H1 (cell line): ENCODE measurements around the gene BRMS1. TPM values are rescaled to one million over a fixed set of nuclear protein-coding genes. Genes with fewer than 3 reads are reported as not detected.

ENCODE experiments used
- CTCF ChIA-PET: fragments of 300-600 bp; sonication (Branson Sonifier 250); formaldehyde crosslinking; loops from one replicate; lab custom pipeline; 2021; ENCODE audit not compliant: partially characterized antibody; lab: Charles Lee
- POLR2A ChIA-PET: fragments of 300-600 bp; sonication (Branson Sonifier 250); formaldehyde crosslinking; loops from one replicate; lab custom pipeline; 2021; ENCODE audit warnings: inconsistent platforms; ENCODE audit not compliant: partially characterized antibody; lab: Charles Lee
- DNase-seq, 2 experiments: peaks; one replicate each; pipeline versions ENCODE4 v3.0.0 to v3.0.0-alpha.2; 2010 to 2022; ENCODE audit warnings: low spot score in 2 of 2, low read depth in 1 of 2, mixed read lengths in 1 of 2
- FAIRE-seq: peaks from 2 replicates; lab custom pipeline; 2011; peaks lifted over from hg19 to GRCh38; lab: Jason Lieb, UNC
- H2AFZ ChIP-seq: 2 replicates; pipeline ENCODE4 v1.8.1; 2012; ENCODE audit warnings: low read length, inconsistent platforms
- H2AK5ac ChIP-seq: 2 replicates; pipeline ENCODE4 v1.6.1; 2013; ENCODE audit warnings: low read depth, low read length
- H2BK120ac ChIP-seq: replicated peaks from 2 replicates; pipeline ENCODE3; 2013; ENCODE audit warnings: low read depth, low read length, inconsistent platforms
- H2BK12ac ChIP-seq: 2 replicates; pipeline ENCODE4 v1.6.1; 2013; ENCODE audit warnings: low read depth, low read length
- H2BK15ac ChIP-seq: 2 replicates; pipeline ENCODE4 v1.6.1; 2013; ENCODE audit warnings: low read length
- H2BK20ac ChIP-seq: 2 replicates; pipeline ENCODE4 v1.6.1; 2013; ENCODE audit warnings: low read length
- H2BK5ac ChIP-seq: 2 replicates; pipeline ENCODE4 v1.6.1; 2013; ENCODE audit warnings: low read depth, low read length
- H3K14ac ChIP-seq: 2 replicates; pipeline ENCODE4 v1.6.1; 2013; ENCODE audit warnings: inconsistent platforms; ENCODE audit not compliant: insufficient read length
- H3K18ac ChIP-seq: 2 replicates; pipeline ENCODE4 v1.6.1; 2013; ENCODE audit warnings: low read length; ENCODE audit errors: extremely low read depth
- H3K23ac ChIP-seq: 2 replicates; pipeline ENCODE4 v1.6.1; 2013; ENCODE audit warnings: inconsistent platforms; ENCODE audit not compliant: insufficient read length
- H3K23me2 ChIP-seq: 2 replicates; pipeline ENCODE4 v1.6.1; 2013; ENCODE audit warnings: low read depth, low read length
- H3K27ac ChIP-seq: 2 replicates; pipeline ENCODE4 v1.6.1; 2011; ENCODE audit warnings: low read depth, low read length, inconsistent platforms
- H3K27me3 ChIP-seq, 4 experiments: replicated peaks in 1 of 4; 1 replicate in 1 of 4; 2 replicates in 3 of 4; pipeline versions ENCODE4 v1.6.1 to v1.8.1; 2011 to 2013; ENCODE audit warnings: low read length in 3 of 4, mild to moderate bottlenecking in 3 of 4, inconsistent platforms in 2 of 4, mixed read lengths in 2 of 4, moderate library complexity in 1 of 4; ENCODE audit not compliant: control insufficient read depth in 3 of 4, insufficient read depth in 3 of 4; ENCODE audit errors: extremely low read depth in 1 of 4
- H3K36me3 ChIP-seq, 4 experiments: 2 replicates each; pipeline versions ENCODE4 v1.6.1 to v1.8.1; 2011 to 2013; ENCODE audit warnings: mild to moderate bottlenecking in 4 of 4, low read length in 3 of 4, moderate library complexity in 2 of 4, control low read depth in 1 of 4, inconsistent platforms in 1 of 4; ENCODE audit not compliant: insufficient read depth in 4 of 4, control insufficient read depth in 2 of 4
- H3K4ac ChIP-seq: replicated peaks from 2 replicates; pipeline ENCODE3; 2013; ENCODE audit warnings: low read length, low read depth, mixed read lengths, inconsistent platforms; ENCODE audit not compliant: insufficient read length
- H3K4me1 ChIP-seq, 4 experiments: replicated peaks in 1 of 4; 1 replicate in 1 of 4; 2 replicates in 3 of 4; pipeline versions ENCODE4 v1.6.1 to v1.8.1; 2011 to 2013; ENCODE audit warnings: low read length in 3 of 4, inconsistent platforms in 2 of 4, mixed read lengths in 1 of 4; ENCODE audit not compliant: insufficient read depth in 4 of 4, control insufficient read depth in 3 of 4
- H3K4me2 ChIP-seq, 2 experiments: 2 replicates each; pipeline versions ENCODE4 v1.6.1 to v1.8.1; 2011 to 2013; ENCODE audit warnings: low read depth in 2 of 2, low read length in 2 of 2, control low read depth in 1 of 2, inconsistent platforms in 1 of 2, mild to moderate bottlenecking in 1 of 2; ENCODE audit not compliant: insufficient read depth in 1 of 2
- H3K4me3 ChIP-seq, 4 experiments: fragments of 200-600, 300-600 bp in 1 of 4; sonication (generic), shearing (Covaris generic), sonication (Bioruptor Twin) in 1 of 4; 2 replicates each; pipeline versions ENCODE4 v1.5.1 to v1.8.1; 2011 to 2016; ENCODE audit warnings: low read length in 4 of 4, low read depth in 3 of 4, control low read depth in 2 of 4, inconsistent platforms in 2 of 4, mild to moderate bottlenecking in 2 of 4, mixed read lengths in 1 of 4, moderate library complexity in 1 of 4; ENCODE audit not compliant: insufficient read depth in 2 of 4; ENCODE audit errors: extremely low read depth in 1 of 4
- H3K56ac ChIP-seq: replicated peaks from 2 replicates; pipeline ENCODE3; 2013; ENCODE audit warnings: low read depth, mild to moderate bottlenecking, mixed read lengths, low read length, inconsistent platforms; ENCODE audit not compliant: insufficient read length
- H3K79me1 ChIP-seq: 2 replicates; pipeline ENCODE4 v1.6.1; 2013; ENCODE audit warnings: low read depth, low read length, control low read depth
- H3K79me2 ChIP-seq, 2 experiments: 2 replicates each; pipeline versions ENCODE4 v1.6.1 to v1.8.1; 2012 to 2013; ENCODE audit warnings: low read length in 2 of 2, mild to moderate bottlenecking in 2 of 2, inconsistent platforms in 1 of 2; ENCODE audit not compliant: insufficient read depth in 2 of 2, control insufficient read depth in 1 of 2
- H3K9ac ChIP-seq, 4 experiments: replicated peaks in 1 of 4; 1 replicate in 1 of 4; 2 replicates in 3 of 4; pipeline versions ENCODE4 v1.6.1 to v1.8.1; 2011 to 2013; ENCODE audit warnings: low read depth in 3 of 4, low read length in 3 of 4, control low read depth in 2 of 4, mild to moderate bottlenecking in 2 of 4, moderate library complexity in 2 of 4, inconsistent platforms in 1 of 4; ENCODE audit errors: extremely low read depth in 1 of 4
- H3K9me3 ChIP-seq, 2 experiments: 2 replicates each; pipeline versions ENCODE4 v1.6.1 to v1.8.1; 2012 to 2013; ENCODE audit warnings: mild to moderate bottlenecking in 2 of 2, moderate library complexity in 2 of 2, control low read depth in 1 of 2, inconsistent platforms in 1 of 2, low read depth in 1 of 2, low read length in 1 of 2, mixed read lengths in 1 of 2; ENCODE audit not compliant: insufficient read depth in 2 of 2
- H4K20me1 ChIP-seq, 2 experiments: replicated peaks in 1 of 2; 2 replicates each; pipeline versions ENCODE3 to v1.8.1; 2011 to 2013; ENCODE audit warnings: inconsistent platforms in 2 of 2, low read length in 2 of 2, mild to moderate bottlenecking in 1 of 2; ENCODE audit not compliant: insufficient read depth in 2 of 2, control insufficient read depth in 1 of 2
- H4K5ac ChIP-seq: 2 replicates; pipeline ENCODE4 v1.6.1; 2013; ENCODE audit warnings: low read length, low read depth, mixed read lengths, inconsistent platforms; ENCODE audit not compliant: insufficient read length
- H4K8ac ChIP-seq: 2 replicates; pipeline ENCODE4 v1.8.0; 2013; ENCODE audit warnings: mild to moderate bottlenecking, moderate library complexity, low read length, inconsistent platforms; ENCODE audit not compliant: insufficient read depth; ENCODE audit errors: extremely low read depth
- H4K91ac ChIP-seq: replicated peaks from 2 replicates; pipeline ENCODE3; 2013; ENCODE audit warnings: low read length, mixed read lengths, inconsistent platforms; ENCODE audit not compliant: insufficient read length
- ASH2L ChIP-seq: fragments of 200-600, 300-600 bp; sonication (generic); IDR thresholded peaks from one replicate; pipeline ENCODE4 v1.7.1; 2017; ENCODE audit warnings: low read length
- TBP ChIP-seq: IDR thresholded peaks from 2 replicates; pipeline ENCODE4 v1.6.1; 2011; ENCODE audit warnings: low read depth, low read length, improper control_type of control experiment
- WGBS, 2 experiments: shearing (Covaris generic) in 1 of 2; methylation state at CpG; one replicate each; pipeline versions ENCODE4 v1.1.6 to v1.1.7; 2013 to 2015; ENCODE audit warnings: low lambda C conversion rate in 2 of 2, mixed read lengths in 2 of 2, inconsistent platforms in 1 of 2, low coverage in 1 of 2, missing lambda C conversion rate in 1 of 2; ENCODE audit not compliant: insufficient replicate concordance in 2 of 2, insufficient coverage in 1 of 2, insufficient read length in 1 of 2; ENCODE audit errors: extremely low coverage in 1 of 2, missing lambda C conversion rate in 1 of 2; 5-methylcytosine and 5-hydroxymethylcytosine counted together
- polyA plus RNA-seq, 7 experiments: library from polyadenylated mRNA; depleted of rRNA in 3 of 7; stranded (reverse) in 5 of 7; unstranded in 2 of 7; fragments of >200 nt in 5 of 7; fragments of 200-250 nt in 2 of 7; gene quantifications; 1 replicate in 5 of 7; 2 replicates in 1 of 7; 4 replicates in 1 of 7; pipeline versions ENCODE4 v1.2.1 to v1.2.3, GENCODE V29; 2011 to 2013; ENCODE audit warnings: missing spikeins in 2 of 7, mixed read lengths in 2 of 7
- total RNA-seq: library from RNA; stranded (reverse); fragmentation: NEBNext Ultra II Directional; extraction: Animal tissue kit (Norgen Biotek cat#: 25700); gene quantifications from 2 replicates; pipeline ENCODE4 v1.2.1, GENCODE V29; 2021

The BRMS1 gene
- total and polyA plus RNA-seq, 2 of the 8 experiments (the other 6 are each of a cell fraction or from before 2014, with no cell fraction given): 39.2 to 46.1 TPM

DNA sequence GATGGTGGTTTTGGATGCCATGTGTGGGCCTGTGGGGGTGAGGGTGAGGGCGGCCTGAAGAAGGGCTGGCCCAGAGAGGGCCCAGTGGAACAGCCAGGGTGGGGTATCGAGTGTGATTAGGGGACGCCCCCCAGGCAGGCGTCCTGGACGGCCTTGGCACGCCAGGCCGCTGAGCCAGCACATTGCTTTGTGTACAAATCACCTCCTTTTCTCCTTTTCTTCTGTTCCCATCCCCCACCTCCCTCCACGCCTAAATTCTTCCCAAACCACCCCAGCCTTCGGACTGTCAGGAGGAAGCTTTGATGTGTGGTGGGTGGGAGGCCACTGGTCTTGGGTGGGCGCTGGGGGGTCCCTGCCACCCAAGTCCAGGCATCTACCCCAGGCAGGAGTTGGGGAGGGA lies 20.2 kb downstream of the BRMS1 start:
- ChIA-PET POLR2A (interaction anchor here (1.2 to 2.2 kb wide), 2 partner anchors 11 to 13 kb away, joined by 3 to 6 read pairs; no protein-coding TSS in a partner anchor), CTCF (interaction anchor here (1.2 to 4.0 kb wide), 3 partner anchors 12 to 39 kb away, joined by 3 to 73 read pairs (median 6); no protein-coding TSS in a partner anchor)
- Histone ChIP-seq H3K56ac (no peak overlapping the region), H3K4me3 (no peak overlapping the region), H2AFZ (no peak overlapping the region), H3K23me2 (peaks cover 3% of the 10 kb centered on the region; the same call in 1 of the 2 replicates), H3K23ac (no peak overlapping the region), H3K27me3 (peaks cover 0 to 7% (median 6%) of the 10 kb centered on the region in 4 experiments; a peak in 3 of 7 replicates), H3K9ac (no peak overlapping the region; a peak in 1 of 7 replicates), H2BK20ac (no peak overlapping the region; the same call in 1 of the 2 replicates), H2BK120ac (no peak overlapping the region), H3K4me1 (peaks cover 5 to 13% (median 8%) of the 10 kb centered on the region in 4 experiments; a peak in 6 of 7 replicates), H3K36me3 (no peaks in the 10 kb centered on the region), H2AK5ac (no peak overlapping the region), H3K9me3 (no peaks in the 10 kb centered on the region), H4K8ac (peak overlapping the region; percentile 75), H3K27ac (no peak overlapping the region), H2BK5ac (peak overlapping the region; percentile 76), H2BK15ac (peak overlapping the region; percentile 12; the same call in 1 of the 2 replicates), H4K5ac (no peak overlapping the region), H3K18ac (no peak overlapping the region; the same call in 1 of the 2 replicates), H3K14ac (no peak overlapping the region), H3K79me2 (no peaks in the 10 kb centered on the region), H2BK12ac (0 out of 2 replicates have a peak overlapping the region, but pooled peaks have one; percentile 5), H3K4me2 (no peak overlapping the region), H3K4ac (no peak overlapping the region), H4K20me1 (no peaks in the 10 kb centered on the region), H4K91ac (peak overlapping the region; percentile 41), H3K79me1 (no peaks in the 10 kb centered on the region)
- FAIRE-seq (no peak), DNase-seq (no peak)
- whole genome bisulfite sequencing, 2 experiments: 79% methylated on average over 9 of the region's 10 CpGs; no CpG with 5 or more reads in 1 of the 2 experiments
- TF ChIP-seq ASH2L (peak; percentile 37), TBP (no peak)
